ENCODE measurements around the gene RTP1. TPM values are rescaled to one million over a fixed set of nuclear protein-coding genes. Genes with fewer than 3 reads are reported as not detected.

Gene RTP1
- total RNA-seq, 1 experiment from 2014 or later, result not detected

DNA sequence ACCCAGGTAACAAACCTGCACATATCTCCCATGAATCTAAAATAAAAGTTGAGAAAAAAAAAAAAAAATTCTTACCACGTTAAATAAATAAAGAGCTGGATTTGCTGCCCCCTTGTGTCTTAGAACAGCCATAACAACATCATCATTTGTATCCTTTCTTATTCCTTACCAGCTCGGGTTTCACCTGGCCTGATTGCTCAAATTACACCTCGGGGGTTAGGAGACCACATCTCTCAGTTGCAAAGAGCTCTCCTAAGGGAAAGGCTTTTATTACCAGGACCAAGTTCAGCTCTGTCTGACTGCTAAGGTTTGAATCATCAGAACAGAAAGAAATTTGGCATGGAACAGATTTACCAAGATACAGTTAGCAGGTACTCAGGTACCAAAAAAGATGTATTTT lies 32.1 kb upstream of the RTP1 start:
- intact Hi-C loops (cut with micrococcal nuclease), result loop anchor here (1.0 kb wide), 2 partner anchors 52 to 316 kb away; no protein-coding TSS in a partner anchor
- Histone ChIP-seq H3K27me3 (ENCODE audit: insufficient read depth, low read length) (no peaks in the 10 kb centered on the region), H3K79me2 (ENCODE audit: insufficient read depth, low read length) (no peaks in the 10 kb centered on the region), H3K4me1 (ENCODE audit: control insufficient read depth in 1 of 2, insufficient read depth in 2 of 2, low read length in 2 of 2) (peaks cover 0 to 2% of the 10 kb centered on the region in 2 experiments; a peak in 1 of 4 replicates), H2AFZ (ENCODE audit: low read depth, low read length, poor library complexity, severe bottlenecking) (peak overlapping the region; percentile 89), H3K27ac (ENCODE audit: low read depth, low read length) (no peak overlapping the region), H3K36me3 (ENCODE audit: control insufficient read depth in 1 of 2, insufficient read depth in 2 of 2, low read length in 2 of 2) (no peaks in the 10 kb centered on the region), H3K9ac (ENCODE audit: low read length) (no peak overlapping the region), H3K4me3 (replicated peaks in 1 of 2; ENCODE audit: low read depth in 1 of 2, low read length in 2 of 2) (no peak overlapping the region), H4K20me1 (ENCODE audit: insufficient read depth) (no peaks in the 10 kb centered on the region), H3K4me2 (ENCODE audit: low read length) (peak overlapping the region; percentile 27; the same call in 1 of the 2 replicates), H3K9me2 (ENCODE audit: insufficient read depth) (no peaks in the 10 kb centered on the region), H3K9me3 (ENCODE audit: control insufficient read depth in 1 of 2, insufficient read depth in 1 of 2, low read depth in 1 of 2, low read length in 2 of 2) (no peaks in the 10 kb centered on the region)
- ChIA-PET RAD21 (ENCODE audit: low non-redundant PET in 1 of 2, low total read pairs in 2 of 2, uncharacterized antibody in 2 of 2, unreplicated experiment in 2 of 2) (interaction anchor here (0.7 to 1.8 kb wide), 4 partner anchors 52 to 316 kb away, joined by 3 to 17 read pairs (median 10); no protein-coding TSS in a partner anchor), POLR2A (interaction anchor here (0.7 to 1.5 kb wide), 3 partner anchors 52 to 375 kb away, joined by 3 to 8 read pairs (median 4); no protein-coding TSS in a partner anchor), CTCF (interaction anchor here (0.7 to 4.2 kb wide), 20 partner anchors 11 to 1376 kb away, joined by 3 to 96 read pairs (median 5); no protein-coding TSS in a partner anchor)
- DNase-seq (ENCODE audit: low read depth, low spot score) (peak; percentile 45), ATAC-seq (peak; percentile 90)
- BruUV-seq (replicated peaks), result no TSS peak
- no peak for TF ChIP-seq YY1 (IDR thresholded peaks at IDR 0.05; ENCODE audit: extremely low read depth, insufficient replicate concordance, low read depth, low read length)
- TF ChIP-seq FOSL1 (IDR thresholded peaks at IDR 0.05; ENCODE audit: low read depth), result no peak
- no peak for TF ChIP-seq CBX3 (IDR thresholded peaks at IDR 0.05; ENCODE audit: low read depth)
- TF ChIP-seq, protein P1, sequence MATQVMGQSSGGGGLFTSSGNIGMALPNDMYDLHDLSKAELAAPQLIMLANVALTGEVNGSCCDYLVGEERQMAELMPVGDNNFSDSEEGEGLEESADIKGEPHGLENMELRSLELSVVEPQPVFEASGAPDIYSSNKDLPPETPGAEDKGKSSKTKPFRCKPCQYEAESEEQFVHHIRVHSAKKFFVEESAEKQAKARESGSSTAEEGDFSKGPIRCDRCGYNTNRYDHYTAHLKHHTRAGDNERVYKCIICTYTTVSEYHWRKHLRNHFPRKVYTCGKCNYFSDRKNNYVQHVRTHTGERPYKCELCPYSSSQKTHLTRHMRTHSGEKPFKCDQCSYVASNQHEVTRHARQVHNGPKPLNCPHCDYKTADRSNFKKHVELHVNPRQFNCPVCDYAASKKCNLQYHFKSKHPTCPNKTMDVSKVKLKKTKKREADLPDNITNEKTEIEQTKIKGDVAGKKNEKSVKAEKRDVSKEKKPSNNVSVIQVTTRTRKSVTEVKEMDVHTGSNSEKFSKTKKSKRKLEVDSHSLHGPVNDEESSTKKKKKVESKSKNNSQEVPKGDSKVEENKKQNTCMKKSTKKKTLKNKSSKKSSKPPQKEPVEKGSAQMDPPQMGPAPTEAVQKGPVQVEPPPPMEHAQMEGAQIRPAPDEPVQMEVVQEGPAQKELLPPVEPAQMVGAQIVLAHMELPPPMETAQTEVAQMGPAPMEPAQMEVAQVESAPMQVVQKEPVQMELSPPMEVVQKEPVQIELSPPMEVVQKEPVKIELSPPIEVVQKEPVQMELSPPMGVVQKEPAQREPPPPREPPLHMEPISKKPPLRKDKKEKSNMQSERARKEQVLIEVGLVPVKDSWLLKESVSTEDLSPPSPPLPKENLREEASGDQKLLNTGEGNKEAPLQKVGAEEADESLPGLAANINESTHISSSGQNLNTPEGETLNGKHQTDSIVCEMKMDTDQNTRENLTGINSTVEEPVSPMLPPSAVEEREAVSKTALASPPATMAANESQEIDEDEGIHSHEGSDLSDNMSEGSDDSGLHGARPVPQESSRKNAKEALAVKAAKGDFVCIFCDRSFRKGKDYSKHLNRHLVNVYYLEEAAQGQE (IDR thresholded peaks at IDR 0.05; ENCODE audit: low read depth), result no peak
- TF ChIP-seq POLR2A (IDR thresholded peaks at IDR 0.05; ENCODE audit: borderline replicate concordance, extremely low read depth, insufficient read depth, insufficient read length), result no peak
- no peak for TF ChIP-seq EGR1 (IDR thresholded peaks at IDR 0.05; ENCODE audit: low read depth)
- TF ChIP-seq, protein P2, sequence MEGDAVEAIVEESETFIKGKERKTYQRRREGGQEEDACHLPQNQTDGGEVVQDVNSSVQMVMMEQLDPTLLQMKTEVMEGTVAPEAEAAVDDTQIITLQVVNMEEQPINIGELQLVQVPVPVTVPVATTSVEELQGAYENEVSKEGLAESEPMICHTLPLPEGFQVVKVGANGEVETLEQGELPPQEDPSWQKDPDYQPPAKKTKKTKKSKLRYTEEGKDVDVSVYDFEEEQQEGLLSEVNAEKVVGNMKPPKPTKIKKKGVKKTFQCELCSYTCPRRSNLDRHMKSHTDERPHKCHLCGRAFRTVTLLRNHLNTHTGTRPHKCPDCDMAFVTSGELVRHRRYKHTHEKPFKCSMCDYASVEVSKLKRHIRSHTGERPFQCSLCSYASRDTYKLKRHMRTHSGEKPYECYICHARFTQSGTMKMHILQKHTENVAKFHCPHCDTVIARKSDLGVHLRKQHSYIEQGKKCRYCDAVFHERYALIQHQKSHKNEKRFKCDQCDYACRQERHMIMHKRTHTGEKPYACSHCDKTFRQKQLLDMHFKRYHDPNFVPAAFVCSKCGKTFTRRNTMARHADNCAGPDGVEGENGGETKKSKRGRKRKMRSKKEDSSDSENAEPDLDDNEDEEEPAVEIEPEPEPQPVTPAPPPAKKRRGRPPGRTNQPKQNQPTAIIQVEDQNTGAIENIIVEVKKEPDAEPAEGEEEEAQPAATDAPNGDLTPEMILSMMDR (IDR thresholded peaks at IDR 0.05 in 2 of 3, conservative IDR thresholded peaks at IDR 0.05 in 1 of 3; ENCODE audit: borderline replicate concordance in 1 of 3, insufficient read depth in 1 of 3, low read depth in 2 of 3, low read length in 2 of 3), result peak; percentile 49 to 86 (median 67)
- no peak for TF ChIP-seq ZFX (IDR thresholded peaks at IDR 0.05)
- TF ChIP-seq POLR2AphosphoS5 (IDR thresholded peaks at IDR 0.05; ENCODE audit: low read depth, low read length), result no peak
- no peak for TF ChIP-seq TCF7L2 (IDR thresholded peaks at IDR 0.05; ENCODE audit: borderline replicate concordance, extremely low read depth, insufficient read depth, insufficient read length)
- TF ChIP-seq RAD21 (IDR thresholded peaks at IDR 0.05; ENCODE audit: low read depth), result peak; percentile 78
- TF ChIP-seq, protein P3, sequence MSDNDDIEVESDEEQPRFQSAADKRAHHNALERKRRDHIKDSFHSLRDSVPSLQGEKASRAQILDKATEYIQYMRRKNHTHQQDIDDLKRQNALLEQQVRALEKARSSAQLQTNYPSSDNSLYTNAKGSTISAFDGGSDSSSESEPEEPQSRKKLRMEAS (IDR thresholded peaks at IDR 0.05), result no peak
